HG02884 (cell line): Measurements from ENCODE around the gene NTRK3.

Source experiments
- ATAC-seq: cut with Tn5 transposase; IDR thresholded peaks from one replicate; pipeline ENCODE4 v1.9.1; 2021; ENCODE audit warnings: mild to moderate bottlenecking, moderate library complexity; ENCODE audit not compliant: unreplicated experiment

NTRK3 gene

GRCh38 chr15:88232771-88233201 is 23.8 kb downstream of the NTRK3 start:
- ATAC-seq, result no peak

- no peak for ATAC-seq
Observed at GRCh38 chr15:88231909-88232644, 24.5 kb downstream of the NTRK3 start.

DNA sequence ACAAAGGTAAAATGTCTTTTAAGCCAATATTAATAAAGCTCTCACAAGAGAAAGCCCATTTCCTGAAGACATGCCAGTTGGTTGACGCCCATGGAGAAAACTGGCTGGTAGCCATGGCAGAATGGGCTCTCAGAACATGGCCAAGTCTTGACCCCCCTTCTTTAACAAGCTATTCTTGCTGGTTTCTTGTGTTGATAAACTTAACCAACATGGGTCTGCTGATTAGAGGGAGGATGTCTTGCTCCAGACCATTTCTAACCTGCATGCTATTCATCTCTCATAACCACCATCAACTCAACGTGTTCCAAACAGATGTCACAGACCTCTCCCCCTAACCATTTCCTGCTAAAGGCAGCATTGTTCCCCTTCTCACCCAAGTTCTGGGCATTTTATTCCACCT is 25.7 kb downstream of the NTRK3 start:
- ATAC-seq, result no peak

DNA sequence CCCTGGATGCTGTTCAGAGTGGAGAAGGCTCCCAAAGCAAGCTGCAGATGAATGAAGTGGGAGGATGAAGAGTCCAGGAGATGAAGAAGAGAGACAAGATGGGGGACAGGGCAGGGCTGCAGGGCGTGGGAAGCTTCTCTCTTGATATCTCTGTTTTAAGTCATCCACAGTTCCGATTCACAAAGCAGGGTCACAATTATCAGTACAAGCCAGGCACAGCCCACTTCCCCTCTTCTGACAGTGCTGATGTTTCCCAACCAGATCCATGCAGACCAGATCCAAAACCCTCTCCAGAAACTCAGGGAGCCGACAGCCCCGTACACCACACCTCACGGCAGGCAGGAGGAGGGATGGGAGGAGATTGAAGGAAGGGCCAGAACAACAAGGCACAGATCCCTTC is 31.1 kb downstream of the NTRK3 start:
- ATAC-seq, result no peak

DNA sequence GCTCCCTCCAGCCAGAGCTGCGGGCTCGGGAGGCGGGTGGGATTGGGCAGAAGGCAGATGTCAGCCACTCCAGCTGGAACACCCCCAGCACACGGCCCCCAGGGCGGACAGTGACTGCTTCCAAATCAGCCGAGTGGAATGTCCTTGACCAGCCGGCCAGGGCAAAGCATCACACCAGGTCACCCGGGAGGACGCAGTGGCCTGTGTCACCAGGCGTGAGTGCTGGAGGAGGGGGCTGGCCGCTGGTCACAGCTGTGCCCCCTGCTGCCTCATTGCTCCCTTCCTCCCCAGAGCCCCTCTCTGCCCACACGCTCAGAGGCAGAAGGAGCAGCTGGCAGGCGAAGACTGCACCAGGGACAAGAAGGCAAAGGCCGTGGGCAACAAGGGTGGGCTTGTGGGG is 33.5 kb downstream of the NTRK3 start:
- no peak for ATAC-seq

- ATAC-seq, result no peak
Observed at GRCh38 chr15:88221836-88222235, 34.7 kb downstream of the NTRK3 start.

- ATAC-seq, result no peak
Observed at GRCh38 chr15:88220443-88221335, 35.9 kb downstream of the NTRK3 start.

- no peak for ATAC-seq
Observed at GRCh38 chr15:88219623-88220022, 36.9 kb downstream of the NTRK3 start.

DNA sequence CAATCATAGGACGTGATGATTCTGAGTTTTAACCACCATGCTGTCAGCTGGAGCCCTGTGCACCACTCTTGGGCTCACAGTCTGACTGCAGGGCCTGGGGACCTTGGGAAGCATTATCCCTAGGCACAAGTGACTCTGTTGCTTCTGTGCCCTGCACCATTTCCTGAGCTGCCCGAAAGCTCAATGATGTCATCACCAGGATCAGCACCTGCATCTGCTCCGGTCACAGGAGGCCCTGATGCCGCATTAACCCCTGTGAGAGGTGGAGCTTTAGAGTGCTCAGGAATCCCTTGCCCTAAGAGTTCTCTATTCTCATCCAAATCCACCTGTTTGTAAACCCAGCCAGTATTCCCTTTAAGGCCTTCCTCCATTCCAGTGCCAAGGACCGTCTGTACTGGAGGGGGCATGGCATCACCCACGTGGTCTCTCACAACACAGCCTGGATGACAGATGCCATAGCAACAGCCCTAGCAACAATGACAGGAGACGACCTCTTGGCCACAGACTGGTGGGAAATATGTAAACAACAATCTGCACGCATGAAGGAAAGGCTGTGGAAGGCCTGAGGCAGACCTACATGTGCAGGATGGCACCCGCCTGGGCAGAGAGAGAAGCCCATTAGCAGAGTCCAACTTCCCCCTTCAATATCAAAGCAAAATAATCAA is 37.9 kb downstream of the NTRK3 start:
- ATAC-seq, result no peak

DNA sequence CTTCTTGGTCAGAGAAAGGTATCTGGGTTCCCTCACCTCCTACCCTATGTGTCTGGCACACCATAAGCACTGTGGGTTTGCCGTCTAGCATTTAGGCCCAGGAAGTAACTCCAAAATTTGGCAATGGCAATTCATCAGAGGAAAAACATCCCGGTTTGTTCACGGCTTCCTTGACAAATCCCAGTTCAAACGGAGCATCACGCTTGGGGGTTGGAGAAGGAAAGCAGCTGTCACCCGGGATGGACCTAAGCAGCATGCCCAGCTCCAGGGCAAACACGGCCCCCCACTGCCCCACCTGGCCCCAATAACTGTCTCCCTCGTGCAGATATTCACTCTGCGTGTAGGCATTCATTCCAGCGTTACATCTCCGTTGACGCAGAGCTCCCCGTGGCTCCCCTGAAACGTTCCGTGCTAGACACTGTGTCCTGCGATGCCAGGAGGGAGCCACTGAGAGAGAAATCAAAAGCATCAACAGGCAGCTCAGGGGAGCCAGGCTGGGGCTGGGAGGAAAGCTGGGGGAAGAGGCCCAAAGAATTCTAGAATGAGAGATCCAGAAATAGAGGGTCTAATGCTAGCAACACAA is 41.4 kb downstream of the NTRK3 start:
- ATAC-seq, result no peak

DNA sequence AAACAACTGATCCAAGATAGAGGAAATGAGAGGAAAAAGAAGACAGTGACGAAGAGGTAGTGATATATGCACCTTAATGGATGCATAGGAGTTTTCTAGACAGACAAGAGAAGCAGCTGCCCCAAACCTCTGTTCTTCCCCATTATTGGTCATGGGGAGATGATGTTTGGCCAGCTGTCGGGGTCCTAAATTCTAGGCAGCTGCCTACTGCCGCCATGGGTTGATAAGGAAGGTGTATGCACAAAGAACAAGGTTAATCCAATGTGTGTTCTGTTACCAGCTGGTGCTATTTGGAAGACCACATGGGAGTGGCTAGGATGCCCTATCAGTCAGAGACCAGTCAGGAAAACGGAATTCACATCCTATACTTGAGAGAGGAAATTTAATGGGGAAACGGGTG is 47.4 kb downstream of the NTRK3 start:
- ATAC-seq, result no peak

- no peak for ATAC-seq
Observed at GRCh38 chr15:88208396-88208795, 48.1 kb downstream of the NTRK3 start.

- ATAC-seq, result no peak
Observed at GRCh38 chr15:88207565-88207964, 49.0 kb downstream of the NTRK3 start.

GRCh38 chr15:88204584-88204983 is 52.0 kb downstream of the NTRK3 start:
- no peak for ATAC-seq

- ATAC-seq, result no peak
Observed at GRCh38 chr15:88202231-88202630, 54.3 kb downstream of the NTRK3 start.

DNA sequence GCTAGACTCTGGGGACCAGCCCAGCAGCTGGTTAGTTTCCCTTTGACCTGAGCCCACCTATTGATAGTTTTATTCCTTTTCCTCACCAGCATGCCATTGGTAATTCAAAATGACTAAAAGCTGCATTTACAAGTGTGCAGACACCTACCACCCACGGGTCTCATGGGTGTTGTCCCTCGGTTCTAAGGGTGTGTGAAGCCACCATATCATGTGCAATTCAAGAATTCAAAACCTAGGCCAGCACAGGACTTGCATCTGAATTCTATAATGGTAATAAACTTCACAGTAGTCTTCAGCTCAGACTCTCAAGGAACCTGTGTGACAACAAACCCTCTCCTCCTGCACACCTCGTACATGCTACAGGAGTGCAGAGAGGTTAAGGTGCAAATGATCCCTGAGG is 55.3 kb downstream of the NTRK3 start:
- ATAC-seq, result no peak

DNA sequence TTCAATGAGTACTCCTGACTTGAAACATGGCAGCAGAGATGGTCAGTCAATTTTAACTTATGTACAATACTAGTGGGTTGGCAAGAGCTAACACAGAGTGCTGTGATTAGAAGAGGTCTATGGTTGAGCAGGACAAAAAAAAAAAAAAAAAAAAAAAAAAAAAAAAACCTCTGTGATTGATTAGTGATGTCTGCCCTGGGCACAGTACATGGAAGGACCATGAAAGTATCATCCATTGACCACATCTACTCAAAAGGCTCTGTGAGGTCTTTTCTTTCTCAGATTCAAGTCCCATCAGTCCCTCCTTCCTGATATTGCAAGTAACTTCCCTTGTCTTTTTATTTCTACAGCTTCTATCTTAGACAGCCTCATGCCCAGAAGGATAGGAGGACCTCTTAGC is 59.6 kb downstream of the NTRK3 start:
- ATAC-seq, result no peak

- no peak for ATAC-seq
Observed at GRCh38 chr15:88194162-88194561, 62.4 kb downstream of the NTRK3 start.

DNA sequence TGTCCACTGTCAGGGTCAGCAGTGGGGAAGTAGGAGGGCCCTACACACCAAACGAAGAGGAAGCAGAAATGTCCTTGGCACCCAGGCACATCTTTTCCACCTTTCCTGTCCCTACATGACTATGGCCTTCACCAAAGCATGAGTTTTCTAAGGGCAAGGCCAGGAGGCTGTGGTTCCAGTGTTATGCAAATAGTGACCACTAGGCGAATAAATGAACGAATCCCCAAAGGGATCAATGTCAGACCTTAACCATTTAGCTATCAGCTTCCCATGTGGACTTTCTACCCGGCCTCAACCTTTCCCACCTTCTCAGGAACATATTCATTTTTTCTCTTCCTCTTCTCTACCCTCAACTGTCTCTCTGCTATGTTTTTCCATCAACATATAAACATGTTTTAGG is 63.1 kb downstream of the NTRK3 start:
- ATAC-seq, result no peak

- no peak for ATAC-seq
Observed at GRCh38 chr15:88191812-88192165, 64.8 kb downstream of the NTRK3 start.

DNA sequence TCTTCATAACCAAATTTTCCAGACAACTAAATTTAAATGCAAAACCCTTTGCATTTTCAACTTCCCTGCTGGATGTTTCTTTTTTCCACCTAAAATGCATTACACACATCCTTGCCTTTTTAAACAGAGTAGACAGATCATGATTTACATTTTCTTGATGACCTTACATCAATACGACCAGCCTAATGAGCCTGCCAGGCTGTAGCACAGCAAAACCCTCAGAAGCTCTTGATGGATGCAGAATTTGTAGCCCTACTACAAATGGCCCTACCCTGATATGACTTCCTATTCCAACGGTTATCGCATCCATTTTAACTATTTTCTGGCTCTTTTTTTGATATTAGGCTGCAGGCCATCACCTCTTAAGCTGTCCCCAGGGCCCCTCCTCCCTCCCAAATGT is 66.3 kb downstream of the NTRK3 start:
- ATAC-seq, result no peak
